ENCODE results near the gene SH2D1B. TPM values are rescaled to one million over a fixed set of nuclear protein-coding genes. Genes with fewer than 3 reads are reported as not detected.
"Not testable (repeated sequence)": the region's sequence is repeated elsewhere in the genome, so short reads cannot be mapped to it uniquely, and the experiment has no call there.

Gene SH2D1B, protein sequence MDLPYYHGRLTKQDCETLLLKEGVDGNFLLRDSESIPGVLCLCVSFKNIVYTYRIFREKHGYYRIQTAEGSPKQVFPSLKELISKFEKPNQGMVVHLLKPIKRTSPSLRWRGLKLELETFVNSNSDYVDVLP
- total RNA-seq: 3.4 TPM

DNA sequence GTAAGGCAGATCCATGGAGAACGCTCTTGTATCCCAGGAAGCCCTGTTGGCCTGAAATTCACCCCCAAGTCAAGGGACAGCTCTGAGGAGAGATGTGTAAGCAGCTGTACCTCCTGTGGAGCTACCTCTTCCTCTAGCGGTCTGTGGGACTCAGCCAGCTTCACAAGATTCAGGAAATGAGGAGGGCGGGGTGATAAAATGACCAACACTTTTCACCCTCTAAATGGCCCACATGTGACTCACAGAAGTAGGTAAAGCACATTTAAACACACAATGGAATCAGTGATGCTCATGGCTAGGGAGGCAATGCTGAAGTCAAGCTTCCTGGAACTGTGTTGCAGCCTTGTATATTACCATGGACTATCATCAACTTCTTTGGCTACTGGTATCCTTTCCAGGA, at the start of gene SH2D1B:
TSS of gene SH2D1B (minus strand) at position 135 of the 400 bp plus-strand sequence. CDS start at position 15, 120 bp downstream.
- ATAC-seq: peak; percentile 91

DNA sequence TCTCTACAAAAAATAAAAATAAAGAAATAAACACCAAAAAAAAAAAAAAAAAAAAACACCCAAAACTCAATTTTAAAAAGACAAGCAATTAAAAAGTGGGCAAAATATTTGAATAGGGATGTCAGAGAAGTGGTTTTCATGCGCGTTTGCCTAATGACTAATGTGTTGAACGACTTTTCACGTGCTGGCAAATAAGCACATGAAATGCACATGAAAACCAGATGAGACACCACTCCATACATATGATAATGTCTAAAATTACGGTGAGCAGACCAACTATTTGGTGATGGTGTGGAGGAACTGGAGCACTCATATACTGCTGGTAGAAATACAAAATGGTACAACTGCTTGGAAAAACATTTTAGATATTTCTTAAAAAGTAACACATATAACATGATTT, 46.3 kb upstream of the SH2D1B start:
- ATAC-seq: no peak

DNA sequence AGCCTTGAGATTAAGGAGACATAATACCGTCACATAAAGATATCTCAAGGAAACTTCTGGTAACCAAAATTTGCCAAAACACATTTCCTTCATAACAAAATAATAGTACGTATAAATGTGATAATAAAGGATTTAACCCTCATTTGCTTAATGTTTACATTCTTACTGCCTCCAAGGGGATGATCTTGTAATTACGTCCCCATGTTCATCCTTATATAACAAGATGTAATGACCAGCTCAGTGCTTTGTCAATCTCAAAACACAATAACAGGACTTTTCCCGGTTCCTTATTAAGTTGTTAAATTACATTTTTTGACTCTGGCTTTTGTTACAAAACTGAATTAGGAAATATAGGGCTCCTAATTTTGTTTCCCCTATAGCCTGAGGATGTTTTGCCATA, 44.4 kb upstream of the SH2D1B start:
- ATAC-seq: no peak

DNA sequence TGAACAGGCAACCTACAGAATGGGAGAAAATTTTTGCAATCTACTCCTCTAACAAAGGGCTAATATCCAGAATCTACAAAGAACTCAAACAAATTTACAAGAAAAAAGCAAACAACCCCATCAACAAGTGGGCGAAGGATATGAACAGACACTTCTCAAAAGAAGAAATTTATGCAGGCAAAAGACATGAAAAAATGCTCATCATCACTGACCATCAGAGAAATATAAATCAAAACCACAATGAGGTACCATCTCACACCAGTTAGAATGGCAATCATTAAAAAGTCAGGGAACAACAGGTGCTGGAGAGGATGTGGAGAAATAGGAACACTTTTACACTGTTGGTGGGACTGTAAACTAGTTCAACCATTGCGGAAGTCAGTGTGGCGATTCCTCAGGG, 42.4 kb upstream of the SH2D1B start:
- ATAC-seq: not testable (repeated sequence)

DNA sequence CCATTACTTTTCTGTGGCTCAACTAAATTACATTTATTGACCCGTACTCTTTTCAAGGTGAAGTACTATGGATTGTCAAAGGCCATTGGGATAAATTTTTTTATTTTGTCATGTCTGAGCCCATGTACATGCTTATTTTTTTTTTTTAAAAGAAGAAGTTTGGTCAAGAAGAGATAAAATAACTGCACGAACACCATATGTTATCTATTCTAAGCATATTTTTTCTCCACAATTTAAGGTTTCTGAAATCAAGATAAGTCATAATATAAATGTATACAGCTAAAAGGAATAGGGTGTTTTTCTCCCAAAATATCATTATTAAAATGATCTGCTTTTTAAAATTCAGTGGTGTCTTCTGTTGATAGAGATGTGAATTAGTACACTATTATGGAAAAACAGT, 35.0 kb upstream of the SH2D1B start:
- ATAC-seq: no peak

DNA sequence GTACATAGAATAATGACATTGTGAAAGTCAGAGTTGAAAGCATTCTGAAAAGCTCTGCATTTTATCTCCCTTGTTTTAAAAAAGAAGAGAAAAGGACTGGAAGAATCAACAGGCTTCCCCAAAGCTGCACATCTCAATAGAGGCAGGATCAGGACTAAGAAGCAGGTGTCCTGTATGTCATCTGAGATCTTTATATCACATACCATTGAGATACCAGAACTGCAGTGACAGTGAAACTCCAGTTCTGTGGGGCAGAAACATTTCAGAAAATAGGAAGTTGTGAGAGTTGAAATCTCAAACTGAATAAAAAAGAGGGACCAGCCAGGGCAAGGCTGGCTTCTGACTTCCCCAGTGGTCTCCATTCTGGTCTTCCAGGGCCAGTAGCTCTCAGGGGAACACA, 33.0 kb upstream of the SH2D1B start:
- no peak for ATAC-seq

DNA sequence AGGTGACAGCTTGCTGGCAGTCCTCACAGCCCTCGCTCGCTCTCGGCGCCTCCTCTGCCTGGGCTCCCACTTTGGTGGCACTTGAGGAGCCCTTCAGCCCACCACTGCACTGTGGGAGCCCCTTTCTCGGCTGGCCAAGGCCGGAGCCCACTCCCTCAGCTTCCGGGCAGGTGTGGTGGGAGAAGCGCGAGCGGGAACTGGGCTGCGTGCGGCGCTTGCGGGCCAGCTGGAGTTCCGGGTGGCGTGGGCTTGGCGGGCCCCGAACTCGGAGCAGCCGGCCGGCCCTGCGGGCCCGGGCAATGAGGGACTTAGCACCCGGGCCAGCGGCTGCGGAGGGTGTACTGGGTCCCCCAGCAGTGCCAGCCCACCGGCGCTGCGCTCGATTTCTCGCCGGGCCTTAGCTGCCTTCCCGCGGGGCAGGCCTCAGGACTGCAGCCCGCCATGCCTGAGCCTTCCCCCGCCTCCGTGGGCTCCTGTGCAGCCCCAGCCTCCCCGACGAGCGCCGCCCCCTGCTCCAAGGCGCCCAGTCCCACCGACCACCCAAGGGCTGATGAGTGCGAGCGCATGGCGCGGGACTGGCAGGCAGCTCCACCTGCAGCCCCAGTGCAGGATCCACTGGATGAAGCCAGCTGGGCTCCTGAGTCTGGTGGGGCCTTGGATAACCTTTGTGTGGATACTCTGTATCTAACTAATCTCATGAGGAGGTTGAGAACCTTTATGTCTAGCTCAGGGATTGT, 21.2 kb upstream of the SH2D1B start:
- not testable (repeated sequence) for ATAC-seq

DNA sequence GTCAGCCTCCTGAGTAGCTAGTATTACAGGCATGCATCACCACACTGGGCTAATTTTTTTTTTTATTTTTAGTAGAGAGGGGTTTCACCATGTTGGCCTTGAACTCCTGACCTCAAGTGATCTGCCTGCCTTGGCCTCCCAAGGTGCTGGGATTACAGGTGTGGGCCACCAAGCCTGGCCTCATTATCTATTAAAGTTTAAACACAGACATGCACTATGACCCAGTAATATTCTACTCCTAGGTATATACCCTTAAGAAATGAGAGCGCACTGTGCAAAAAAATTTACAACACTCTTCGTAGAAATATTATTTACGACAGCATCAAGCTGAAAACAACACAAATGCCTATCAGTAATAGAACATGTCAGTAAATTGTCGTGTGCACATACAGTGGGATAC, 18.6 kb upstream of the SH2D1B start:
- no peak for ATAC-seq

DNA sequence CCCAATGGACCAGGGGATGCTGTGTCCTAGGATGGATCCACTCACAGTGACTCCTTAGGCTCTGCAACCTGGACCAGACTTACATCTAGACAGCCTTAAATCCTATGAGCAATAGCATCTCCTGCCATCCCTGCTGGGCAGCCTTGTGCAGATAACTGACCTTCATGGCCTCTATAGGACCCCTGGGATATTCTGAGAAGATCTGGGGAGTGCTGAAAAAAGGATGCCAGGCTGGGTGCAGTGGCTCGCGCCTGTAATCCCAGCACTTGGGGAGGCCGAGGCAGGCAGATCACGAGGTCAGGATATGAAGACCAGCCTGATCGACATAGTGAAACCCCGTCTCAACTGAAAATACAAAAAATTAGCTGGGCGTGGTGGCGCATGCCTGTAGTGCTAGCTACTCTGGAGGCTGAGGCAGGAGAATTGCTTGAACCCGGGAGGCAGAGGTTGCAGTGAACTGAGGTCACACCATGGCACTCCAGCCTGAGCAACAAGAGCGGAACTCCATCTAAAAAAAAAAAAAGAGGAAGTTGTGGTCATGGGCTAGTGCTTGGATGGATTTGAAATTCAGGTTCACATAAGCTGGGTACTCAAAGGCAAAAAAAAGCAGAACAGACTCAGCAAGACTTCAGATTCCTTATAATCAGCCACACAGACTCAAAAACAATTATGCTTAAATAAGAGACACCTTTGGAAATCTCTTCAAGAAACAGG, 10.9 kb upstream of the SH2D1B start:
- no peak for ATAC-seq

DNA sequence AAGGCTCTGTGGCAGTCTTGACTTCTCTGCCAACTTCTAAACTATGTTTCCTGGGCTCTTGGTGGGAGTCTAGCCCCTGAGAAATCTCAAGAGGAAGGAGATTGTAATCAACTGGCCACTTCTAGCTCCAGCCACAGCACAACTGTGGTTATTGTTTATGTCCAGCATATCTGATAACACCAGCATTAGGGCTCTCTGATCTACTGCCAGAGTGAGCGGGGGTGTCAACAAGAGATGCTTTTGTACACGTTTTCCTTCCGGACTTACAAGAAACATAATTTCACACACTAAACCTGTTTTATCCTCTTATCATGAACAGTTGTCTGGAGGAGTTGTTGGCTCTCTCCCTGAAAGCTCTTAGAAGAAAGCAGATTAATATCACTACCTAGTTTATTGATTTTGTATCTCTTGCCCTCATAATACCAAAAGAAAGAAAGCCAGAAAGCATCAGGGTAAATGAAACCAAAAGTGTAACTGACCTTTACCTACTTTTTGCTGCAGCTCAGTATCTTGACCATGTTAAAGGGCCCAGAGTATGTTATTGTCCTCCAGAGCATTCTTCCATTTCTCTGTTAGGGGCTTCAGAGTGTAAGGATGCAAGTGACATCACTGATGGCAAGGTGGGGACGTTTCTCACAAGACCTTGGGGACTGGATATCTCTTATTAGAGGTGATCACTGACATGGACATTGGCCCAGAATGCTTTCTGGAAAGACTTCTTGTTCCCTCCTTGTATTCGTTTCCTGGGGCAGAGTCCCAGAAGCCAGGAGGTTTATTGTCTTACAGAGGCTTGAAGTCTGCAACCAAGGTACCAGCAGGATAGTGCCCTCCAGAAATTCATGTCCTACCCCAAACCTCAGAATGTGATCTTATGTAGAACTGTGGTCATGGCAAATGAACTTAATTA, 9.6 kb upstream of the SH2D1B start:
- no peak for ATAC-seq

DNA sequence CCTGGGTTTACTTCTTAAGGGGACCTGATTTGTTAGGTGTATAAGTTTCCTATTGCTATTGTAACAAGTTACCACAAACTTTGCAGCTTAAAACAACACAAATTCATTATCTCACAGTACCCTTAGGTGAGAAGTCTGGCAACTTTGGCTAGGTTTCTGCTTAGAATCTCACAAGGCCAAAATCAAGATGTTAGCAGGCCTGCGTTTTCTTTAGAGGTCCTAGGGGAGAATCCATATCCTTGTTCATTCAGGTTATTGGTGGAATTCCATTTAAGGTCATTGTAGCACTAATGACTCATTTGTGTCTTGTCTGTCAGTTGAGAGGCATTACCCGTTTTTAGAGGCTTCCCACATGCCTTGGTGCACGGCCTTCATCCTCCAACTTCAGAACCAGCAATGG, 8.2 kb upstream of the SH2D1B start:
- peak; percentile 41 for ATAC-seq

DNA sequence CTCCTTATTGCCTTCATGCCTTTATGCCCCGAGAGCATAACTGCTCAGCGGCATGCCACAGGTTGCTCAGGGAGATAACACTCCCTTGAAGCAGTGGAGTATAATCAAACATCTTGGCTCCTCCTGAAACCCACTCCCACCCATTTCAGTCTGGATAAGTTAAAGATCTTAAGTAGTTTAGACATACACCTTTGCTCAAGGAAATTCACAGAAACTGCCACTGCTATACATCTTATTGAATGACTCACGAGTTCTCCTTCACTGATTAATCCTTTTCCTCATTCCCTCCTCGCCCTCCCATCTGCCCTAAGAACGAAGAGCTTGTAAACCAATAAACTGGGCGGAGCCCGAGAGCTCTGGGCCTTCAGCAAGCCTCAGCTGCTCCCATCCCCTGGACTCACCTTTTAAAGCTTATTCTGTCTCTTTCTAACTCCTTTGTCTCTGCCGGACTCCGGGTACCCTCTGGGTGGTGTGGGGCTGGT, 7.6 kb upstream of the SH2D1B start:
- peak; percentile 88 for ATAC-seq

DNA sequence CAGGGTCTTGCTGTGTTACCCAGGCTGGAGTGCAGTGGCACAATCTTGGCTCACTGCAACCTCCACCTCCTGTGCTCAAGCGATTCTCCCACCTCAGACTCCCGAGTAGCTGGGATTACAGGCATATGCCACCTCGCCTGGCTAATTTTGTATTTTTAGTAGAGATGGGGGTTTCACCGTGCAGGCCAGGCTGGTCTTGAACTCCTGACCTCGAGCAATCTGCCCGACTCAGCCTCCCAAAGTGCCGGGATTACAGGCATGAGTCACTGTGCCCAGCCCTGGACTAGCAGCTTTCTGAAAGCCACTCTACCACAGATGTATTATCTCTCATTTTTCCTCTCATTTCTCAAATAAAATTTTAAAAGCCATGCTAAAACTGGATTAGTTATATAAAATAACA, 6.6 kb upstream of the SH2D1B start:
- peak; percentile 84 for ATAC-seq

DNA sequence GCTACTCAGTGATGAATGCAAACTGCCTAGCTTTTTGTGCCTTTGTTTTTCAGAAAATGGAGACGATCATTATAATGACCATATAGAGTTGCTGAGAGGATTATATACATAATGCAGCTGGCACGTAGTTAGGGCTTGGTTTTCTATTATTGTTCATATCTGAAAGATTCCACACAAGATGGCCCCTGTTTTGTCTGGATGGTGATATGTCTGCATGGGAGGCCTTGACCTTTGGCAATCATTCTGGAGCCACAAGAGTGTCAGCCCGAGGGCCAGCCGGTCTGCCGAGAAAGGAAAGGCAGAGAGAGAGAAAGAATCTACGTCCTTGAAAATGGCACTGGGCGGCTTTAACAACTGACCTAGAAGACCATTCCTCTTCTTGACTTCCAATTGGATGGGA, 5.7 kb upstream of the SH2D1B start:
- no peak for ATAC-seq

DNA sequence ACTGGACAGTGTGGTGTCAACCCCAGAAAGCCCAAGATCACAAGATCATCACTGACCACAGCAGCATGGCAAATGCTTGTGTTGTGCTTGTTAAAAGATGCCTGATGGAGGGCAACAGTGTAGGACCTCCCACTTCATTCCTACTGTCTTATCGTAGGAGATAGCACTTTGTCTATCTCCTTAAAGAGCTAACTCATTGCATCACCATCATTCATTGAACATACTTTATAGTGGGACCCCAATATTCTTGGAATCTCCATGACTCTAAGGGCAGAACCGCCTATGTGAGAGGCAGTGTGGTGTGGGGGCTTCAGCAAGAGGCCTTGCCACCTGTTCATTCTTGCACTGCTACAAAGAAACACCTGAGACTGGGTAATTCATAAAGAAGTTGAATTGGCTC, 5.0 kb upstream of the SH2D1B start:
- ATAC-seq: no peak

DNA sequence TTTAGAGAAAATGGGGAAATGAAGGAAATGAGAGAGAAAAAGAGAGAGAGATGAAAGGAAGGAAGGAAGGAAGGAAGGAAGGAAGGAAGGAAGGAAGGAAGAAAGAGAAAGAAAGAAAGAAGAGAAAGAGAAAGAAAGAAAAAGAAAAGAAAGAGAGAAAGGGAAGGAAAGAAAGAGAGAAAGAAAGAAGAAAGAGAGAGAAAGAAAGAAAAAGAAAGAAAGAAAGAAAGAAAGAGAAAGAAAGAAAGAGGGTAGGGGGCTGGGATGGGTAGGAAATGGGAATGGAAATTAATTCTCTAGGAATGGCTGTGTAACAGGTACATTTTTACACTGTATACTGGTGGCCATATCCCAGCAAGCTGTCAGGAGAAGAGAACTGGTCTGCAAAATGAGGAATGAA, 4.3 kb upstream of the SH2D1B start:
- no peak for ATAC-seq

DNA sequence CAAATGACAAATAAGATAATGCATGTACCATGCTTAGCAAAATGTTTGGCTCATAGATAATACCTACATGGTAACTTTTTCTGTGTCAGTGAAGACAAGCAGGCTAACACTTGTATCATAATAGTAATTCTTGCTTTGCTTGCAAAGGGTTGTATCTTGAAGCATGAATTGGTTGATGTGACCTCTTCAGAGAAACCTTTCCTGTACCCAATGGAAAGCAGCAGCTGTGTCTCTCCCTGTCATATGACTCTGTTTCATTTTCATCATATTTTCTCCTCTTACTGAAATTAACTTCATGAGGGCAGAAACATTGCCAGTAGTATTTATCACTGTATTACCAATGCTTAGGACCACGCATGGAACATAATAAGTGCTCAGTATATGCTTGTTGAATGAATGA, 4.4 kb downstream of the SH2D1B start:
- ATAC-seq: no peak

DNA sequence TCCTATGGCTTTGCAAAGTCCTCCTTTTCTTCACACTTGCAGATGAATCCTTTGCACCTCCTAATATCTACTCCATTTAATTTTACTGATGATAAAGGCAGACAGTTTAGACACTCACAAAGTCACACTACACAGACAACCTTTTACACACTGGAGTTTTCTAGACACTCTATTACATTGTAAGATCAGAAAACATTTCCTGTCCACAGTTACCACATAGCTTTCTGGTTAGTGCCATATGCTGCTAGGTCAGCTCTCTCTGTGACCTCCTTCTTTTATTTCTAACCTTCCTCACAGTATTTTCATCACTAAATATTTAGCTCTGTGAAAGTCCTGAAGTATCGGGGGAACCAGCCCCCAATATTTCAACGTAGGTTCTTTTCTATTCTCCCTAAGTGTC, 5.1 kb downstream of the SH2D1B start:
- no peak for ATAC-seq

DNA sequence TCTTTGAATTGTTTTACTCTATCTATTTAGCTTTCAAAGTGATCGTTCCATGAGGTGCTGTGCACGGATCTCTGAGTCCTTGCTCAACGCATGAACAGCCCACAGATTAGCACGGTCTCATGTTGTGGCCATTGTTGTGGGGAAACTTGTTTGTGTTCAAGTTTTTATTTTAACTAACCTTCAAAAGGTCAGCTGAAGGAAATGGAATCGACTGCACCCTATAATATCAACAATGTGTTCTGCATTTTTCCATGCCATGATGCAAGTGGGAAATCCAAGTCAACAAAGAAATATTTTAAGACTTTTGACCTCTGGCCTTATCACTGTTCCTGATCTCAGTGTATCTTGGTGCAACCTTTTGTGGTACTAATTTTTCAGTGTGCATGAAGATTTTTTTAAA, 6.1 kb downstream of the SH2D1B start:
- no peak for ATAC-seq

DNA sequence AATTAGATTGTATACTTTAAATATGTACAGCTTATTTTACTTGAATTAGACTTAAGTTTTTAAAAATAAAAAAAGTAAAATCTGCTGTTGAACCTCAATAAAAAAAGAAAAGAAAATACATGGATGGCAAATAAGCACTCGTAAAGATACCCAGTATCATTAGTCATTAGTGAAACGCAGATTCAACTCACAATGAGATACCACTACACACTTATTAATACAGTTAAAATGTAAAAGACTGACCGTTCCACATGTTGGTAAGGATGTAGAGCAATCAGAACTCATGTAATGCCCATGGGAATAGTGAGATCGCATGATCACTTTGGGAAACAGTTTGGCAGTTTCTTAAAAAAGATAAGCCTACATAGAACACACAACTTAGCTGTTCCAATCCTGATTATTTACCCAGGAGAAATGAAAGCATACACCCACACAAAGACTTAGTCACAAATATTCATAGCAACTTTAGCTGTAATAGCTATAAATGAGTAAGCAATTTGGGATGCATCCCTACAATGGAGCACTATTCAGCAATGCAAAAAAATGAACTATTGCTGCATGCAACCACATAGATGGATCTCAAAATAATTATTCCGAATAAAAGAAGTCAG, 7.3 kb downstream of the SH2D1B start:
- ATAC-seq: peak; percentile 44

DNA sequence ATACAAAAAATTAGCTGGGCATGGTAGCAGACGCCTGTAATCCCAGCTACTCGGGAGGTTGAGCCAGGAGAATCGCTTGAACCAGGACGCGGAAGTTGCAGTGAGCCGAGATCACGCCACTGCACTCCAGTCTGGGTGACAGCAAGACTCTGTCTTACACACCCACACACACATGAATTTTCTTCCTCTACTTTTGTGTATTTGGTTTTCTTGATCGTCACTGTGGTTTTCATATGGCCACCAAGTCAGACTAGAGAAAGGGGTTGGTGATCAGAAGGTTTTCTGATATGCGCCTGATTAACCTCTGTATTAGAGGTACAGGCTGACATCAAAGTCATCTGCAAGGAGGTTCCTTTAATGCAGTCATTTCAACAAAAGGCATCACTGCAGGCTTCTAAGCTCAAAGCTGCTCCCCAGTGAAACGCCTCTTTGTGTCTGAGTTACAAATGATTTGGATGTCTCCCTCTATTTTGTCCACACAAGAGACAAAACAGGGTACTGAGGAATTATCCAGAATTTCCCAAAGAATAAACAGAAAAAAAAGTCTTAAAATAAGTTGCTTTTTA, 11.1 kb downstream of the SH2D1B start:
- ATAC-seq: no peak

DNA sequence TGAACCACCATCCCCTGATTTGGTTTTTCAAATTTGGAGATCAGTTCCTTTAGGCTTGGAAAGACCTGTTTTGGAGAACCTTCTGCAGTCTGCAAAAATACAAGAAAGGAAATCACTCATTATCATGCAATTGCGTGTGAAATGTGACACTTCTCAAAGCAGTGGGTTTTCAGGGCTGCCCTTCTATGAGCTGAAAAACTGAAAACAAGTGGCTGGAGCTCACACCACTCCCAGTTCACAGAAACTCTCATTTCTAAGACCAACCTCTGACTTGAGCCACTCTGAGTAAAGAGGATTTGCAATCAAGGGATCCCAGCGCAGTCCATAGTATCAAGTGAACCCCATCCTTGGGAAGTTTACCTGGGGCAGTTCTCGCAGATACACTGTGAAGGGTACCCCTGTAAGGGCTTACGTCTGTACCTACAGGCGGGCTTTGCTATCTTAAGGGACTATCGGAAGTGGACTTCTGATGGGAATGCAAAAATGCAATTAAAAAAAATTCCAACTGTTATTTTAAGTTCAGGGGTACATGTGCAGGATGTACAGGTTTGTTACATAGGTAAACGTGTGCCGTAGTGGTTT, 12.8 kb downstream of the SH2D1B start:
- no peak for ATAC-seq
